HEK293T (cell line): ENCODE measurements around the gene AGFG1.

Source experiments
- CTCF ChIA-PET: fragments of 350-600 bp; formaldehyde crosslinking; extraction: SDS; loops from one replicate; lab custom pipeline; 2021; ENCODE audit warnings: antibody characterized with exemption, inconsistent platforms; lab: Yijun Ruan, JAX
- POLR2A ChIA-PET: fragments of 350-600 bp; formaldehyde crosslinking; extraction: SDS; loops from one replicate; lab custom pipeline; 2020; ENCODE audit warnings: antibody characterized with exemption, inconsistent platforms; lab: Yijun Ruan, JAX
- DNase-seq: peaks from one replicate; pipeline ENCODE4 v3.0.0; 2012; ENCODE audit warnings: mixed read lengths; ENCODE audit errors: extremely low spot score
- ARNT ChIP-seq: fragments of 450-650 bp; IDR thresholded peaks from 2 replicates; pipeline ENCODE4 v1.6.1; 2017; ENCODE audit warnings: mild to moderate bottlenecking
- BHLHE40 ChIP-seq: fragments of 450-650 bp; IDR thresholded peaks from 2 replicates; pipeline ENCODE4 v1.6.1; 2016; ENCODE audit warnings: mild to moderate bottlenecking, moderate library complexity, borderline replicate concordance
- CTBP1 ChIP-seq: fragments of 450-650 bp; IDR thresholded peaks from 2 replicates; pipeline ENCODE4 v1.6.1; 2016; ENCODE audit warnings: borderline replicate concordance
- ELF4 ChIP-seq: fragments of 450-650 bp; IDR thresholded peaks from 2 replicates; pipeline ENCODE4 v1.6.1; 2017; ENCODE audit warnings: antibody characterized with exemption
- FOXA1 ChIP-seq: fragments of 450-650 bp; IDR thresholded peaks from 2 replicates; pipeline ENCODE4 v1.6.1; 2016; ENCODE audit warnings: mild to moderate bottlenecking
- FOXK2 ChIP-seq: fragments of 450-650 bp; IDR thresholded peaks from 2 replicates; pipeline ENCODE4 v1.6.1; 2016; ENCODE audit warnings: mild to moderate bottlenecking
- FOXM1 ChIP-seq: fragments of 450-650 bp; IDR thresholded peaks from 2 replicates; pipeline ENCODE4 v1.6.1; 2017; ENCODE audit warnings: mild to moderate bottlenecking, borderline replicate concordance
- HDGF ChIP-seq: fragments of 450-650 bp; IDR thresholded peaks from 2 replicates; pipeline ENCODE4 v1.6.1; 2017; ENCODE audit warnings: antibody characterized with exemption, borderline replicate concordance
- L3MBTL2 ChIP-seq: fragments of 450-650 bp; conservative IDR thresholded peaks from 2 replicates; pipeline ENCODE4 v1.6.1; 2016; ENCODE audit warnings: mild to moderate bottlenecking
- LEF1 ChIP-seq: fragments of 450-650 bp; IDR thresholded peaks from 2 replicates; pipeline ENCODE4 v1.6.1; 2017; ENCODE audit warnings: mild to moderate bottlenecking, borderline replicate concordance
- NFRKB ChIP-seq: fragments of 450-650 bp; IDR thresholded peaks from 2 replicates; pipeline ENCODE4 v1.6.1; 2016; ENCODE audit warnings: mild to moderate bottlenecking, moderate library complexity
- SP1 ChIP-seq: fragments of 450-650 bp; IDR thresholded peaks from 2 replicates; pipeline ENCODE4 v1.6.1; 2017
- SUZ12 ChIP-seq: fragments of 450-650 bp; IDR thresholded peaks from 2 replicates; pipeline ENCODE4 v1.6.1; 2016; ENCODE audit warnings: mild to moderate bottlenecking
- TARDBP ChIP-seq: fragments of 450-650 bp; IDR thresholded peaks from 2 replicates; pipeline ENCODE4 v1.6.1; 2016
- ZNF384 ChIP-seq: fragments of 450-650 bp; IDR thresholded peaks from 2 replicates; pipeline ENCODE4 v1.6.1; 2016
- TF ChIP-seq, protein P1 (sequence below): fragments of 450-650 bp; IDR thresholded peaks from 2 replicates; pipeline ENCODE4 v1.6.1; 2016

The AGFG1 gene

DNA sequence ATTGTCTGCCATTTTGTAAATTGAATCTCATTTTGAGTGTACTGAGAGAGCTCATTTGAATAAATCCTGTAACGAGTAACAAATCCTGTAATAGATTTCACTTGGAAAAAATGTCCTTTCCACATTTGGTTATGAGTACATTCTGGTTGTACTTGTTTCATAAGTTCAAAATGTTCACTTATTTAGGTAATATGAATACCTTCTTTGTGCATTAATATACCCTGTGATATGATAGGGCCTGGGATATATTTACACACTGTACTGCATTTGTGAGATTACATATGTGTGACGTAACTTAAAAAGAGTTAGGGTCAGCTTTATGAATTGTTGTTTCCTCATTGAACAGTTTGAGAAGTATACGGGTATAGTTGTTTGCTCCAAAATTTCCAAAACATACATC, 16.1 kb downstream of the AGFG1 start:
- DNase-seq = no peak
- ChIA-PET CTCF (no interaction called here), POLR2A (no interaction called here)
- no peak for TF ChIP-seq FOXK2

- DNase-seq = no peak
- ChIA-PET POLR2A (no interaction called here), CTCF (no interaction called here)
- TF ChIP-seq FOXK2 (no peak), SUZ12 (no peak), CTBP1 (no peak), SP1 (no peak), ARNT (no peak), ZNF384 (no peak), L3MBTL2 (no peak), NFRKB (no peak), FOXM1 (no peak)
- TF ChIP-seq, protein P1, sequence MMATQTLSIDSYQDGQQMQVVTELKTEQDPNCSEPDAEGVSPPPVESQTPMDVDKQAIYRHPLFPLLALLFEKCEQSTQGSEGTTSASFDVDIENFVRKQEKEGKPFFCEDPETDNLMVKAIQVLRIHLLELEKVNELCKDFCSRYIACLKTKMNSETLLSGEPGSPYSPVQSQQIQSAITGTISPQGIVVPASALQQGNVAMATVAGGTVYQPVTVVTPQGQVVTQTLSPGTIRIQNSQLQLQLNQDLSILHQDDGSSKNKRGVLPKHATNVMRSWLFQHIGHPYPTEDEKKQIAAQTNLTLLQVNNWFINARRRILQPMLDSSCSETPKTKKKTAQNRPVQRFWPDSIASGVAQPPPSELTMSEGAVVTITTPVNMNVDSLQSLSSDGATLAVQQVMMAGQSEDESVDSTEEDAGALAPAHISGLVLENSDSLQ = no peak
Observed at GRCh38 chr2:227491386-227491785, 19.4 kb downstream of the AGFG1 start.

- CTCF ChIA-PET = interaction anchor here (0.7 kb wide), 1 partner anchor 14 kb away, joined by 3 read pairs; no protein-coding TSS in a partner anchor
- TF ChIP-seq TARDBP = no peak
- no peak for TF ChIP-seq BHLHE40
- no peak for TF ChIP-seq FOXM1
- TF ChIP-seq LEF1 = no peak
- TF ChIP-seq, protein P1 = no peak
- POLR2A ChIA-PET = no interaction called here
- no peak for DNase-seq
Observed at GRCh38 chr2:227493524-227493923, 21.6 kb downstream of the AGFG1 start.

- no peak for DNase-seq
- ChIA-PET CTCF (no interaction called here), POLR2A (no interaction called here)
- TF ChIP-seq HDGF (no peak), SP1 (no peak), ARNT (no peak), TARDBP (no peak), ELF4 (no peak), CTBP1 (no peak)
Observed at GRCh38 chr2:227497158-227497557, 25.2 kb downstream of the AGFG1 start.

DNA sequence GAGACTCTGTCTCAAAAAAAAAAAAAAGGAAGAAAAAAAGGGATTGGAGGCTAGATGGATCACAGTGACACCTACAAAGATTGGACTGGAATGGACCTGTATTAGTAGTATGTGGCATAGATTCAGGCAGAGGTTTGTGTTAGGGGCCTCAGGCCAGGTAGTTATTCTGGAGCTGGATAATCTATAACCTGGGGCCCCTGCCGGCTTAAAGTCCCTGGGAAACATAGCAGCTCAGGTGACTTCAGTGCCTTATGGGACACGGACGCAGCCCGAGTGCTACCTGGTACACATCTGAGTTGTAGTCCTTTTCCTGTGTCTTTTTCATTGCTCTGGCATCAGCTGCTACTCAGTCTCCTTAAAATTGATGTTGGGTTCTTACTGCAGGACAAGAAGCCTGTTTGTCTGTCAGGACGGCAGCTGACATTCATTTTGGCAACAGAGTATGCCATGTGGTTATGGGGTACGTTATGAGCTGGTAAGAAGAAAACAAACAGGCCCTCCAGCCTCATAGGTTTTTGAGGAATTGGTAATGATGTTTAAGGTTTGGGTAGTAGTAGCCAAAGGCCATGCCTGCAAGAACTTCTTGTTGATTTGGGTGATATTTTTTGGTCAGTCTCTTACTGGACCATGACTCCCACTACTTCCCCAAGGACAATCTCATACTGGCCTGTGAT, 27.8 kb downstream of the AGFG1 start:
- CTCF ChIA-PET = interaction anchor here (1.1 kb wide), 1 partner anchor 20 kb away, joined by 3 read pairs; no protein-coding TSS in a partner anchor
- DNase-seq = no peak
- POLR2A ChIA-PET = no interaction called here

DNA sequence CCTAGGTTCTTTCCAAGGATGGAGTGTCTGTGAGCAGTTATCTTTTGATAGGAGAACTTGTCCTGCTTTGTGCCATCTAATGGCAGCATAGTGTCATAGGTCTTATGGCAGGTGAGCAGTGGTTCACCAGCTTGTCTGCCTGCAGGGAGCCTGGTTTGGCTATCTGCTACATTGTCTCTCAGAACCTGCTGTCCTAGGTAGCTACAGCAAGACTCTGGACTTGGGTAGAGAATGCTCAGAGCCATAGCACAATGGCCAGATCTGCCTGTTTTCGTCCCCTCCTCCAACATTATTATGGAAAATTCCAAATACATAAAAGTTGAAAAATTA, 28.3 kb downstream of the AGFG1 start:
- no peak for DNase-seq
- CTCF ChIA-PET = interaction anchor here (1.1 kb wide), 1 partner anchor 20 kb away, joined by 3 read pairs; no protein-coding TSS in a partner anchor
- POLR2A ChIA-PET = no interaction called here
- no peak for TF ChIP-seq FOXA1
- no peak for TF ChIP-seq NFRKB
- TF ChIP-seq, protein P1 = no peak
- TF ChIP-seq TARDBP = no peak
- TF ChIP-seq HDGF = no peak
- no peak for TF ChIP-seq SP1
- no peak for TF ChIP-seq FOXM1
- no peak for TF ChIP-seq ZNF384
- no peak for TF ChIP-seq SUZ12
- no peak for TF ChIP-seq FOXK2
- TF ChIP-seq LEF1 = no peak
- no peak for TF ChIP-seq CTBP1
- no peak for TF ChIP-seq BHLHE40
- TF ChIP-seq L3MBTL2 = no peak

More for the DNA sequence above, 27.8 kb downstream of the AGFG1 start:
- TF ChIP-seq FOXM1 (no peak), TARDBP (no peak), CTBP1 (no peak), HDGF (no peak), FOXA1 (no peak)
- TF ChIP-seq, protein P1 = no peak
